Neutrophil (primary cell): ENCODE results near the gene SLC22A12.

Source experiments
- H3K27ac ChIP-seq: fragments of 200-600 bp; sonication (generic); 2 replicates; pipeline ENCODE4 v1.5.1; 2016; ENCODE audit warnings: mild to moderate bottlenecking, moderate library complexity
- H3K27me3 ChIP-seq: fragments of 200-600 bp; sonication (generic); 2 replicates; pipeline ENCODE4 v1.6.0; 2016; ENCODE audit warnings: mild to moderate bottlenecking
- H3K36me3 ChIP-seq: fragments of 200-600 bp; sonication (generic); 2 replicates; pipeline ENCODE4 v1.5.1; 2017
- H3K4me1 ChIP-seq, 2 experiments: fragments of 200-600 bp in 1 of 2; sonication (generic) in 1 of 2; 1 replicate in 1 of 2; 2 replicates in 1 of 2; pipeline versions ENCODE4 v1.5.1 to v1.6.1; 2013 to 2016; ENCODE audit warnings: low read depth in 1 of 2, low read length in 1 of 2, mild to moderate bottlenecking in 1 of 2, moderate library complexity in 1 of 2; ENCODE audit not compliant: control insufficient read depth in 1 of 2, insufficient read depth in 1 of 2
- H3K4me3 ChIP-seq, 2 experiments: fragments of 200-600 bp in 1 of 2; sonication (generic) in 1 of 2; 1 replicate in 1 of 2; 2 replicates in 1 of 2; pipeline ENCODE4 v1.5.1; 2013 to 2016; ENCODE audit warnings: low read depth in 1 of 2, low read length in 1 of 2, mild to moderate bottlenecking in 1 of 2, moderate library complexity in 1 of 2
- H3K9me3 ChIP-seq: fragments of 200-600 bp; sonication (generic); 2 replicates; pipeline ENCODE4 v1.5.1; 2016
- TF ChIP-seq, protein P1 (sequence below): fragments of 200-600 bp; sonication (generic); IDR thresholded peaks from 2 replicates; pipeline ENCODE4 v1.5.1; 2016; ENCODE audit warnings: antibody characterized with exemption

SLC22A12 gene

DNA sequence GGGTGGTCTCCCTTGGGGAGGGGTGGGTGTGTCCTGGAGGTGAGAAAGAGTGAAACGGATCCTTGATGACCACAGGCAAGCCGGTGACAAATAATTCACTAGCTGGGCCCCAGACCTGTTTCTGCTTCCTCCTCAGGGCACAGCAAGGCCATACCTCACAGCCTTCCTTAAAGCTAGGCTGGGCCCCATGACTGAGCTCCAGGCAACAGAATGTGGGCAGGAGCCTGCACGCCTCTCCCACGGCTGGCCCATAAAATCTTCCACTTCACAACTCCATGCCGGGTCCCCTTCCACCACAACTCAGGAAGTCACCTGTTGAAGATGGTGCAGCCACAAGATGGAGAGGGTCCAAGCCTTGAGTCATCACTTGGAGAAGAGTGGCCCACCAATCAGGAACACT, 23.9 kb downstream of the SLC22A12 start:
- TF ChIP-seq, protein P1, sequence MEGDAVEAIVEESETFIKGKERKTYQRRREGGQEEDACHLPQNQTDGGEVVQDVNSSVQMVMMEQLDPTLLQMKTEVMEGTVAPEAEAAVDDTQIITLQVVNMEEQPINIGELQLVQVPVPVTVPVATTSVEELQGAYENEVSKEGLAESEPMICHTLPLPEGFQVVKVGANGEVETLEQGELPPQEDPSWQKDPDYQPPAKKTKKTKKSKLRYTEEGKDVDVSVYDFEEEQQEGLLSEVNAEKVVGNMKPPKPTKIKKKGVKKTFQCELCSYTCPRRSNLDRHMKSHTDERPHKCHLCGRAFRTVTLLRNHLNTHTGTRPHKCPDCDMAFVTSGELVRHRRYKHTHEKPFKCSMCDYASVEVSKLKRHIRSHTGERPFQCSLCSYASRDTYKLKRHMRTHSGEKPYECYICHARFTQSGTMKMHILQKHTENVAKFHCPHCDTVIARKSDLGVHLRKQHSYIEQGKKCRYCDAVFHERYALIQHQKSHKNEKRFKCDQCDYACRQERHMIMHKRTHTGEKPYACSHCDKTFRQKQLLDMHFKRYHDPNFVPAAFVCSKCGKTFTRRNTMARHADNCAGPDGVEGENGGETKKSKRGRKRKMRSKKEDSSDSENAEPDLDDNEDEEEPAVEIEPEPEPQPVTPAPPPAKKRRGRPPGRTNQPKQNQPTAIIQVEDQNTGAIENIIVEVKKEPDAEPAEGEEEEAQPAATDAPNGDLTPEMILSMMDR = no peak
- Histone ChIP-seq H3K9me3 (no peaks in the 10 kb centered on the region), H3K36me3 (no peaks in the 10 kb centered on the region), H3K4me3 (no peak overlapping the region), H3K27ac (no peak overlapping the region), H3K4me1 (peaks cover 0 to 5% of the 10 kb centered on the region in 2 experiments), H3K27me3 (no peaks in the 10 kb centered on the region)

DNA sequence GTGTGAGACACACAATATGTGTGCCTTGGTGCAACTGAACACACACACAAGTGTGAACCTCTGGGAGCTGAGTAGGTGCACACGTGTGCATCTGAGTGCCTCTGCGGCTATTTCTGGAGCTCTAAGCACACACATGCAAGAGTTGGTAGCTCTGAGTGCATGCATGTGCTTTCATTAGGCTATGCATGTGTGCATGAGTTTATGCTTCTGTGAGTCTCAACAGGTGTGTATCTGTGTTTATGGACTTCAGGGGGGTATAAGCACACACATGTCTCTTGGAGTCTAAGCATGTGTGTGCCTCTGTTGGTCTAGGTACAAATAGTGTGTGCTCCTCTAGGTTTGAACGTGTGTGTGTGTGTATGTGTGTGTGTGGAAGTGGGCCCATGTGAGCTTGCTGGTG, 25.8 kb downstream of the SLC22A12 start:
- H3K27ac ChIP-seq = no peak overlapping the region
- H3K4me3 ChIP-seq = no peak overlapping the region
- no peaks in the 10 kb centered on the region for H3K9me3 ChIP-seq
- TF ChIP-seq, protein P1 = no peak
- peaks cover 0 to under 1% of the 10 kb centered on the region in 2 experiments for H3K4me1 ChIP-seq
- H3K27me3 ChIP-seq = no peaks in the 10 kb centered on the region
- H3K36me3 ChIP-seq = no peaks in the 10 kb centered on the region

DNA sequence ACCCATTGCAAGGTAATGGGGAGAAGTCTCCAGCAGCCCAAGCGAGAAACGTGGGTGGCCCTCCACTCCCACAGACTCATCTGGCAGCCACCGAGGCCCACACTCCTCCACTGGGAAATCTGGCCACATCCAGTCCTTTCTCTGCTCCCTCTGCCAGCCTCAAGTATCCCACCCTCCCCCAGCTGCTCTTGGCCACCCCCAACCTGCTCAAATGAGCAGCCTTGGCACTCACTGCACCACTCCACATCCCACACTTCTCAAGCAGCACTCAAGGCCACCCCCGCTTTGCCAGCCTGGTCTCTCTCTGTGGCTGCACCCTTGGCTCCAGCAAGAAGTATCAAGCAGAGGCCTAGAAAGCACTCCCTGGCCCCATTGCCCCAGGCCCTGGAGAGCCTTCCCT, 28.2 kb downstream of the SLC22A12 start:
- Histone ChIP-seq H3K9me3 (no peaks in the 10 kb centered on the region), H3K27me3 (no peaks in the 10 kb centered on the region), H3K4me3 (no peak overlapping the region), H3K36me3 (no peaks in the 10 kb centered on the region), H3K27ac (no peak overlapping the region), H3K4me1 (peaks cover 3 to 6% of the 10 kb centered on the region in 2 experiments)
- TF ChIP-seq, protein P1 = no peak

DNA sequence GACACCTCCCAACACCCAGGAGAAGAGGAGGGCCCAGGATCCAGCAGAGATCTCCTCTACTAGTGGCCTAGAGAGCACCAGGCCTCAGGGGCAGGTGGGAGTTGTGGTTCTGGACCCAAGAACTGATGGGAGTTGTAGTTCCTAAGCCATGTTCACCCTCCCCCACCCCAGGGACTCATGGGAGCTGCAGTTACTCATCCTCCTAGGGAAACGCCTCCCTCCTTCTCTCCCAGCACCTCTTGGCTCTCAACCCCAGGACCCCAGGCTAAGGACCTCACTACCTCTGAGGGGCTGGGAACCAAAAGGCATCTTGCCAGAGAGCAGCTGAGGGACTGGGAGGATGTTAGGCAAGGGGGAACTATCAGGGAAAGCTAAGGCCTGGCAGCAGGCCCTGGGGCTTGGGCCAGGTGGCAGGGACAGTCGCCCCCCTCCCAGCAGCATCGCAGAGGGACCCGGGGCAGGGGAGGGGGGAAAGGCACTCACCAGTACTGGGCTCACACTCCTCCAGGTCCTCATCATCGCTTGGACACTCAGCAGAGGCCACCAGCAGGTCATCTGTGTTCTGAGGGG, 28.9 kb downstream of the SLC22A12 start:
- Histone ChIP-seq H3K27ac (no peak overlapping the region), H3K4me1 (peaks cover 10 to 13% of the 10 kb centered on the region in 2 experiments), H3K4me3 (no peak overlapping the region), H3K27me3 (no peaks in the 10 kb centered on the region), H3K36me3 (no peaks in the 10 kb centered on the region), H3K9me3 (no peaks in the 10 kb centered on the region)
- TF ChIP-seq, protein P1 = no peak

DNA sequence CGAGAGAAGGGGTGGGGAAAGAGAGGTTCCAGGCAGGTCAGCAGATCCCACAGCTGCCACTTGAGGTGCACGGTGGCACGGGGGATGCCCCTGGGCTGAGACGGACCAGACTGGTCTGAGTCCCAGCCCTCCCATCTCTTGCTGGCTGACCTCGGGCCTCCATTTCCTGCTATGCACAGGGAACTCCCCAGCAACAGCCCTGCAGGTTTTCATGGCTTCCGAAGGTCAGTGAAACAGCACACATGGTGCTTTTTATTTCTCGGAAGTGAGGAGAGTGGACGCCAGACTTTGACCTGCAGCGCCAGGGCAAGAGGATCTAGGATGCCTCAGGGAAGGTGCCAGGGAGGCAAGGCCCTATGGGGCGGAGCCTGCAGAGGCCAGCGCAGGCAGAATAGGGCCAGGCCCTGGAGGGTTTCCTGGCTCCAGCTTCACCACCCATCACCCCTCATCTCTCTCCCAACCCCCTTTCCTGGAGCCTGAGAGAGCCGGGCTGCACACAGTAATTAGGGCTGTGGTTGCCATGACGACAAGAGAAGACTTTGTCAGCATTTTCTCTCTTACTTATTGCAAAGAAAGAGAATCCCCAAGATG, 29.5 kb downstream of the SLC22A12 start:
- H3K4me1 ChIP-seq = peaks cover 16 to 19% of the 10 kb centered on the region in 2 experiments
- no peaks in the 10 kb centered on the region for H3K27me3 ChIP-seq
- H3K36me3 ChIP-seq = no peaks in the 10 kb centered on the region
- H3K9me3 ChIP-seq = no peaks in the 10 kb centered on the region
- TF ChIP-seq, protein P1 = no peak
- H3K27ac ChIP-seq = no peak overlapping the region
- H3K4me3 ChIP-seq = no peak overlapping the region
